ENCODE measurements around the gene IGSF9B.

IGSF9B gene

GRCh38 chr11:133955945-133956421 lies 785 bp downstream of the IGSF9B start:
- no peak for DNase-seq (ENCODE audit: low read depth)

DNA sequence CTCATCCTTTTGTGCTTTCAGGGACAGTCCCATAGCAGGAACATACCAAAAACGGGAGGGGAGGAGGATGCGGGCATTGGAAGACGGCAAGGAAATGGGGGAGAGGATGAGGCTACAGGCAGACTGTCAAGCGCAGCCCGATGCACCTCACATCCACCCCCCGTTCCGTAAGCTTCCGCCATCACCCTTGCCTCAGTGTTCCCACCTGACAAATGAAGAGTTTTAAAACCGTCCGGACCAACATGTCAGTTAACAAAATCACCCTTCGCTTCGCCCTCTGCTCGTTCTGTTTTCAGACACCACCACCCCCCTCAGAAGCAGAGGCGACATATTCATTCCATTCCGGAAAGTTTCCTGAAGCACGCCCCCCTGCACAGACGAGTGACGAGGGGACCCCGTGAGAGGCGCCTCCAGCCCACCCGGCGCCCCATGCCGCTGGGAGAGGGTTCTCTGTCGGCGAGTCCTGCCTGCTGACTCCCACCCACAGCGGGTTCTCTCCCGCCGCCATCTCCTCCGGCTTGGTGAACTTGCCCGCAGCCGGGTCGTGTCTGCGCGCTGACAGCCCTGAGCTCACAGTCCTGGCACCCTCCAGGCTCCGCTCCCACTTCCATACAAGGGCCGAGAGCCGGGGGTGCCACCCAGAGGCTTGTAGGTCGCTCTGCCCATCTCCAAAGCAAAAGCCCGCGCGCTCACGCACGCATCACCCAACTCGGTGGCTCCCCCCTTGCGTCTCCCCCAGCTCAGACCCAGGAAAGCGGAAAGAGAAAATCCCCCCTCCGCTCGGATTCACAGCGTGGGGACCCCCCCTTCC lies 1.5 kb downstream of the IGSF9B start:
- DNase-seq (ENCODE audit: low read depth), result no peak

DNA sequence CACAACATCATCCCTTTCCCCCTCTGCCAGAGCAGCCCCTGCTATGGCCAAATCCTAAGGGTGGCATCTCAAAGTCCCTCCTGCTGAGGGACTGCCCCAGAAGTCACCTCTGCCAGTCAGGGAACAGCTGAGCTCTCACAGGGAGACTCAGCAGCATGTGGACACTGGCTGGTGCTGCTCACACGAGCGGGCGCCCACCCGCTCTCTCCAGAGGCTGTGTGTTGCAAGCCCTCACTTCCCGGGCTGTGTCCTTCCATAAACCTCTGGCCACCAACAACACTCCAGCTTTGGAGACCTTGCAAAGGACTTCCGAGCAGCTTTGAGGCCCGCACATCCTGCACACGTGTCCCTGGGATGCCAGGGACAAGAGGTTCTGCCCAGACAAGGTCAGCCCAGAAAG lies 2.8 kb downstream of the IGSF9B start:
- DNase-seq (ENCODE audit: low read depth), result no peak

- DNase-seq (ENCODE audit: low read depth), result no peak
These were observed 3.2 kb downstream of the IGSF9B start for GRCh38 chr11:133953547-133953946.

DNA sequence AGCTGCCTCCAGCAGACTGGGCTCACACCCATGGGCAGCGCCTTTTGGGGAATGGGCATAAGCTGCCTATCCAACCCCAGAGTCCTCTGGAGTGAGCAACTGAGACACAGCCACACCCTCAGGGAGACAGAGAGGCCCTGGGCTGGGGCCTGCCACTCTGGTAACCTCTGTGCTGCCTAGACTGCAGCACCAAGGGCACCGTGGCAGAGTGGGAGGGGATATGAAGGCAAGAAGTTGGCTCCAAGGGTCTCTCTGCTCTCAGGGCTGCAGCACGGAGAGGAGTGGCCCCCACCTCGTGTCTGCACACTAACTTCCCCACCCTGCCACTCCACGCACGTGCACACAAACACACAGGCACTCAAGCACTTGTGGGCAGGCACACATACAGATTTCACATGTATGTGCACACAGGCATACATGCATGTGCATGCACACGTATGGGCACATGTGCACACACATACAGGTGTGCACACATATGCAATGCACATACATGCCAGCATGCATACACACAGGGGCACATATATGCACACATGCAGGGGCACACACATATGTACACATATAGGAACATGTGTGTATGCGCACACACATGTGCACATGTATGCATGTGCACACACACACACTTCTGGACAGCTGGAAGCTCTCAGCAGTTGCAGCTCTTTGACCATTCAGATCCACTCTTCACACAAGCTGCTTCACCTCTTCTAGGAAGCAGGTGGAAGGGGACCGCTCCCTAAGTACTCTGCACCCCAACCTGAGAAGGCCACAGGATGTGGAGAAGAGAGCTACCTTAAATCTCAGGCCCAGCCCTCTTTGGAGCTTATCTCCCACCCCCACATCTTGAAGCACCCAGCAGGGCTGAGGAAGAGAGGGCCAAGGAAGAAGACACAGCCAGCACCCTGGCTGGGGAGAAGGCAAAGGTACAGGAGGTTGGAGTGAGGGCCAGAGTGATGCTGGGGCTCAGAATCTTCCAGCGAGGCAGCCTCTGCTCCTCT lies 4.3 kb downstream of the IGSF9B start:
- DNase-seq (ENCODE audit: low read depth), result no peak

GRCh38 chr11:133951327-133952198 lies 5.2 kb downstream of the IGSF9B start:
- DNase-seq (ENCODE audit: low read depth), result peak; percentile 42

DNA sequence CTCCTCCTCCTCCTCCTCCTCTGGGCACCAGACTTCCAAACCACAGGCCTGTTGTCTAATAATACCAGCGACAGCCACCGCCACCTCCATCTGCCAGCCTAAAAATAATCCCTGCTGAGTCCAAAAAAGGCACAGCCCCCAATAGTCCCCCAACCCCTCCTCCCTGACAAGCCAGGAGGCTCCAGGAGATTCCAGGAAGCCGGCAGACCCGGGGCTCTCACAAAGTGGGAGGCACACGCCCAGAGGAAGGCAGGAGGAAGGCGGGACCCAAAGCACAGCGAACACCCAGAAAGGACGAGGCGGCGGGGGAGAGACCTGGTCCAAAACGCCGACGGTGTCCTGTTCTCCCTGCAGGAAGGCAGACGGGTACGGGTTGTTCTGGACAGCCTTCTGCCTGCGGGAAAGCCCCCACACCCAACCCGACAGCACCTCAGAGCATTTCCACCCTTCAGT lies 5.9 kb downstream of the IGSF9B start:
- no peak for DNase-seq (ENCODE audit: low read depth)

- DNase-seq (ENCODE audit: low read depth), result no peak
These were observed 6.3 kb downstream of the IGSF9B start for GRCh38 chr11:133950421-133950820.

DNA sequence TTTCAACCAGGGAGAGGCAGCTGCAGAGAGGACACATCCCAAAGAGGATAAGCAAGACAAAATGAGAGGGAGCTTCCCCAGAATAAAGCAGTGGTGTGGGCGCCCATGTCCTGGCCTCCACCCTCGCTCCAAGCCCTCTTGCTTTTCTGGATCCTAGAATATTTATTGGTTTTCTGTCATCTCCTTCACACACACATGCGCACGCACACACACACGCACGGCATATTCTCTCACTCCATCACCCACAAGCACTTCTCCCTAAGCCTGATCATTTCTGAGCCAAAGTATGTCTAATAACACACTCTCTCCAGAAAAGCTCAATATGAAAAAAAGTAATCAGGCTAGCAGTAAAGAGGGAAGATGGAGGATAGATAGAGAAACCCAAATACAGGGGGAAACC lies 7.6 kb downstream of the IGSF9B start:
- no peak for DNase-seq (ENCODE audit: low read depth)

GRCh38 chr11:133948711-133949110 lies 8.1 kb downstream of the IGSF9B start:
- no peak for DNase-seq (ENCODE audit: low read depth)

DNA sequence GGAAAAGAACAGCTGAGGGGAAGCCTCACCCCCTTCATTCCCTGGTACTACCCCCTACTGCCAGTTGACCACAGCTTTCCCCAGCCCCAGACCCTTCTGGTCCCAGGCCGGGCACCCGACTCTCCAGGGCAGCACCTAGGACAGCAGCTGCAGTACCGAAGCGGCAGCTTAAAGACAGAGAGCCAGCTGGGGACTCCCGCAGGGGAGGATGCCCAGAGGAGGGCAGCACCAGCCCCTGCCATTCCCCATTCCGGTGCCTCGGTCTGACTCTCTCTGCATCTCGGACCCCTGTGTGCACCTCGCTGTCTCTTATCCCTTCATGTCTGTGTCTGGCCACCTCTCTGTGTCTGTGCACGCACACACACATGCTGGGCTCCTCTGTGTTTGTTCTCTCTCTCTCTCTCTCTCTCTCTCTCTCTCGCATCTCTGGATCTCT lies 9.4 kb downstream of the IGSF9B start:
- peak; percentile 58 for DNase-seq (ENCODE audit: low read depth)

DNA sequence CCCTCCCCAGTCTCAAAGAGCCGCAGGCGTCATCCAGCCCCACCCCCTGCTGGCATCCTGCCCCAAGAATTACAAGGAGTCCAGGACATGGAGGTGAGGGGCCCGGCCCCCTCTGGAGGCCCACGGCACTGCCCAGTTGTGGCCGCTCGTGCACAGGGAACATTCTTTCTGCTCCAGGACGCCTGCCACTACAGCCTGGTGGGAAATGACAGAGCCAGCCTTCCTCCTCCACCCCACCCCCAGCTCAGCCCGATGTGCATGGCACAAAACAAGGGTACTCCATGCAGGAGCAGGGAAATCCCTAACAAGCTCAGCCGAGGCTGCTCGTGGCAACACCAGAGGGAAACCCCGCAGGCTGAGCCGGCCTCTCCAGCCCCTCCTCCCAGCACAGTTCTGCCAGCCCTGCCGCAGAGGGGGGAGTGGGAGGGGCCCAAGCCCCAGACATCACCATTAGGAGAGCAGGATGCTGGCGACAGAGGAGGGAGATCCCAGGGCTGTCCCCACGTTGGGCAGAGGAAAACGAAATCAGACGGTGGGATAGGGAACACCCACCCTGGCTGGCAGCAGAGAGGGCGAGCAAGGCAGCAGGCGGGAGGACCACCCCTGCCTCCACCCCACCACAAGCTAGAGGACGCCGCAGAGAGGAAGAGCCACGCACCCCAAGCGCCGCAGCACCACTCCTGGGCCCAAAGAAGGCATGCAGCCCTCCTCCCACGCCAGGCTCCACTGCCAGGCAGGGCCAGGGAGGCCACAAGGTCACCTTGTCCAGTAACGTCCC lies 10.0 kb downstream of the IGSF9B start:
- no peak for DNase-seq (ENCODE audit: low read depth)

DNA sequence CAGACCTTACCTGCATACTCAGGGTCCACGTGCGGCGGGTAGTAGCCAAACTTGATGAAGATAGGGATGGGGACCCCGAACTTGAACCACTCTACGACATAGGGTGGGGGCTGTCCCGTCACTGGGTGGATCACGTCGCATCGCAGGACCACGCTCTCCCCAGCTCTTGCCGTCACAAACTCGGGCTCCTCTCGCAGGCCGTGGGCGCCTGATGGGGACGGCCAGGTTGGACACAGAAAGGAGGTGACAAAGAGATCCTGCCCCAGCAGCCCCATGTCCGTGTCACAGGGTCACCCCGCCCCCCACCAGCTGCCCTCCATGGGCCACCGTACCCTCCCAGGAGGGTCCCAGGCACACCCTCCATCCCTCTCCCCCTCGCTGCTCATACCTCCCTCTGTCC lies 10.7 kb downstream of the IGSF9B start:
- no peak for DNase-seq (ENCODE audit: low read depth)

- peak; percentile 12 for DNase-seq (ENCODE audit: low read depth)
These were observed 11.4 kb downstream of the IGSF9B start for GRCh38 chr11:133945087-133945974.

DNA sequence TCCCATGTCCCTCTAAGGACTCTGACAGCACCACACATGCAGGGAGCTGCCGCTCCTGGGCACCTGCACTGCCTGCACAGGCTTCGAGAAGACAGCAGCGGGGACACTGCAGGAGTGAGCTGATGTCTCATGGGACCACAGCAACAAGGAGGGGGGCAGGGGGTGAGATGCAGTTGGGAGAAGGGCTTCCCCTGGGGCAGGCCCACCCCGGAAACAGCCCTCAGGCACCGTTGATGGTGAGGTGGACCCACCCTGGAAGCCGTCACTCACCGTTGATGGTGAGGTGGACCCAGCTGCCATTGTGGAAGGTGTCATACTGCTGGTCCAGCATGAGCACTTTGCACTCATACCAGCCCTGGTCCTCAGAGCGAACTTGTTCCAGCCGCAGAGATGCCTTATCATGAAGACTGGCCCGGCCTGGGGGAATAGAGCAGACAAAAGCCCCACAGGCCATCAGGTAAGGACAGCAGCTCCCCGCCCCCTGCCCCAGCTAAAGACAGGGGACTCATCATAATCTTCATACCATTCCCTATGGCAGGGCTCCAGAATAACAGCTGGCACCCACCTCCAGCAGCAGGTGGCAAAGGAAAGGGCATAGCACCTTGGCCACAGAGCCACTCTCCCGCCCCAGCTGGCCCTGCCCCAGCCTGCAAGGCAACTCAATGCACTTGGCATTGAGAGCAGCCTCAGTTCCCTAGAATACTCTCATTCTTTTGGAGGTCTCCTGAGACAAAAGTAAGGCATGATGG lies 12.6 kb downstream of the IGSF9B start:
- no peak for DNase-seq (ENCODE audit: low read depth)

GRCh38 chr11:133942577-133942976 lies 14.2 kb downstream of the IGSF9B start:
- no peak for DNase-seq (ENCODE audit: low read depth)

DNA sequence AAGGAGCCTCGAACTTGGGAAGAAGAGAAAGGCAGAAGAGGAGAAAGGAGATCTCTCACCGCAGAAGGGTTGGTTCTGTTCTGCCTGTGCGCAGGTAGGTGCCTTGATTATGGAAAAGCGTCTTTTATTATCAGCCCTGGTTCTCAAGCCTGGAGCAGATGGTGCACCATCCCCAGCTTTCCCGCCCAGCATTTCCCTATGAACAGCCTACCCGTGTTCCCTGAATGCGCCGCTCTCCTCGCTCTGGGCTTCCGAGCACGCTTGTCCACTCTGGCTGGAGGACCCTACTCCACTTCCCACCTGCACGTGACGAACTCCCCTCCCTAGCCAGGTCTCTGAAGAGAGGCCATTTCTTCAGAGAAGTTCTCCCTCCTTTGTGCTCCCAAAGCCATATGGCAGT lies 15.2 kb downstream of the IGSF9B start:
- no peak for DNase-seq (ENCODE audit: low read depth)

DNA sequence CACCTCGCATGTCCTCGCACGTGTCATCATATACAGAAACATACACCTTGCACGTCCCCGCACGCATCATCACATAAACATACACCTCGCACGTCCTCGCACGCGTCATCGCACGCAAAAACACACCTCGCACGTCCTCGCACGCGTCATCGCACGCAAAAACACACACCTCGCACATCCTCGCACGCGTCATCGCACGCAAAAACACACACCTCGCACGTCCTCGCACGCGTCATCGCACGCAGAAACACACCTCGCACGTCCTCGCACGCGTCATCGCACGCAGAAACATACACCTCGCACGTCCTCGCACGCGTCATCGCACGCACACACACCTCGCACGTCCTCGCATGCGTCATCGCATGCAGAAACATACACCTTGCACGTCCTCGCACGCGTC lies 16.7 kb downstream of the IGSF9B start:
- DNase-seq (ENCODE audit: low read depth), result no peak

GRCh38 chr11:133939558-133939957 lies 17.2 kb downstream of the IGSF9B start:
- DNase-seq (ENCODE audit: low read depth), result no peak
